ENCODE results near the gene PFDN6. TPM values are rescaled to one million over a fixed set of nuclear protein-coding genes. Genes with fewer than 3 reads are reported as not detected.

PFDN6 gene
- total and polyA plus RNA-seq, 10 of the 15 experiments (the other 5 are each of a cell fraction or from before 2014, with no cell fraction given), result 3.1 to 168 (median 82.6) TPM

GRCh38 chr6:33324125-33324524 is 34.7 kb downstream of the PFDN6 start (continued):
- TF ChIP-seq RELB (IDR thresholded peaks at IDR 0.05; ENCODE audit: low read depth), result peak; percentile 65; the same call in 1 of the 2 replicates
- TF ChIP-seq ZNF217 (IDR thresholded peaks at IDR 0.05), result peak; percentile 29; the same call in 1 of the 2 replicates
- peak; percentile 75 for TF ChIP-seq MEF2B (IDR thresholded peaks at IDR 0.05; ENCODE audit: partially characterized antibody, poor library complexity, severe bottlenecking)
- TF ChIP-seq KAT2A (conservative IDR thresholded peaks at IDR 0.05; ENCODE audit: control insufficient read depth, low read depth, low read length), result no peak

GRCh38 chr6:33329058-33329457 is 39.7 kb downstream of the PFDN6 start:
- no TSS peak for BruUV-seq (replicated peaks)
- POLR2A ChIA-PET, result interaction anchor here (0.6 kb wide), 1 partner anchor 1266 kb away, joined by 3 read pairs; no protein-coding TSS in a partner anchor
- SMC1A ChIA-PET (ENCODE audit: uncharacterized antibody, unreplicated experiment), result no interaction called here
- H3K36me3 ChIP-seq (ENCODE audit: control insufficient read depth in 2 of 2, insufficient read depth in 2 of 2, low read length in 1 of 2), result no peaks in the 10 kb centered on the region
- DNase-seq (ENCODE audit: low read depth, low spot score), result no peak
- H3K4me3 ChIP-seq, result no peak overlapping the region
- no peak overlapping the region for H2AFZ ChIP-seq (ENCODE audit: control insufficient read depth, low read depth, low read length)
- RAD21 ChIA-PET (ENCODE audit: unreplicated experiment), result interaction anchor here (0.7 kb wide), 1 partner anchor 52 kb away, joined by 5 read pairs; no protein-coding TSS in a partner anchor
- intact Hi-C loops (cut with micrococcal nuclease; ENCODE audit: unreplicated experiment) (no loop called here), in situ Hi-C loops (cut with MboI) (no loop called here)
- no peaks in the 10 kb centered on the region; the same call in 1 of the 2 replicates for H3K4me1 ChIP-seq (ENCODE audit: control insufficient read depth, insufficient read depth, low read length)
- no peaks in the 10 kb centered on the region for H4K20me1 ChIP-seq (ENCODE audit: control insufficient read depth, insufficient read depth)
- no peaks in the 10 kb centered on the region for H3K27me3 ChIP-seq (replicated peaks in 1 of 2; ENCODE audit: control insufficient read depth in 2 of 2, insufficient read depth in 2 of 2, low read length in 1 of 2)
- CTCF ChIA-PET, result interaction anchor here (1.1 kb wide), 1 partner anchor 16 kb away, joined by 5 read pairs; no protein-coding TSS in a partner anchor
- WGBS (ENCODE audit: insufficient coverage, insufficient replicate concordance, low lambda C conversion rate, missing lambda C conversion rate), result 88% methylated on average over 5 of the region's 5 CpGs
- TF ChIP-seq IRF3 (IDR thresholded peaks at IDR 0.05) (no peak), BCL3 (IDR thresholded peaks at IDR 0.05; ENCODE audit: borderline replicate concordance, insufficient read depth, low read depth, low read length, poor library complexity, severe bottlenecking) (no peak), RUNX3 (IDR thresholded peaks at IDR 0.05; ENCODE audit: low read length) (no peak), ATF7 (IDR thresholded peaks at IDR 0.05; ENCODE audit: low read depth) (no peak), USF1 (IDR thresholded peaks at IDR 0.05; ENCODE audit: borderline replicate concordance, extremely low read length, insufficient read depth, low read depth, low read length) (no peak), NRF1 (conservative IDR thresholded peaks at IDR 0.05; ENCODE audit: low read depth, low read length) (no peak), NFXL1 (IDR thresholded peaks at IDR 0.05; ENCODE audit: borderline replicate concordance) (no peak), YY1 (IDR thresholded peaks at IDR 0.05; ENCODE audit: low read depth, low read length) (no peak)
- ATAC-seq, result no peak
- H3K9ac ChIP-seq (ENCODE audit: control insufficient read depth, insufficient read depth, low read length), result no peak overlapping the region
- FAIRE-seq, result no peak
- H3K9me3 ChIP-seq (replicated peaks; ENCODE audit: control insufficient read depth, insufficient read depth, low read length), result no peaks in the 10 kb centered on the region
- H3K79me2 ChIP-seq (ENCODE audit: control insufficient read depth, insufficient read depth, low read length), result no peaks in the 10 kb centered on the region
- no peak overlapping the region for H3K4me2 ChIP-seq (ENCODE audit: control insufficient read depth, insufficient read depth)
- H3K27ac ChIP-seq (ENCODE audit: control insufficient read depth, insufficient read depth), result no peak overlapping the region
